Measurements from ENCODE around the gene HSFX4. TPM values are rescaled to one million over a fixed set of nuclear protein-coding genes. Genes with fewer than 3 reads are reported as not detected.
A peak's percentile ranks its signal among the peaks of the same experiment; 100 is the strongest.
"Not testable (repeated sequence)": the region's sequence is repeated elsewhere in the genome, so short reads cannot be mapped to it uniquely, and the experiment has no call there.

The HSFX4 gene, protein sequence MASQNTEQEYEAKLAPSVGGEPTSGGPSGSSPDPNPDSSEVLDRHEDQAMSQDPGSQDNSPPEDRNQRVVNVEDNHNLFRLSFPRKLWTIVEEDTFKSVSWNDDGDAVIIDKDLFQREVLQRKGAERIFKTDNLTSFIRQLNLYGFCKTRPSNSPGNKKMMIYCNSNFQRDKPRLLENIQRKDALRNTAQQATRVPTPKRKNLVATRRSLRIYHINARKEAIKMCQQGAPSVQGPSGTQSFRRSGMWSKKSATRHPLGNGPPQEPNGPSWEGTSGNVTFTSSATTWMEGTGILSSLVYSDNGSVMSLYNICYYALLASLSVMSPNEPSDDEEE
- total RNA-seq = not detected in 2 replicates

DNA sequence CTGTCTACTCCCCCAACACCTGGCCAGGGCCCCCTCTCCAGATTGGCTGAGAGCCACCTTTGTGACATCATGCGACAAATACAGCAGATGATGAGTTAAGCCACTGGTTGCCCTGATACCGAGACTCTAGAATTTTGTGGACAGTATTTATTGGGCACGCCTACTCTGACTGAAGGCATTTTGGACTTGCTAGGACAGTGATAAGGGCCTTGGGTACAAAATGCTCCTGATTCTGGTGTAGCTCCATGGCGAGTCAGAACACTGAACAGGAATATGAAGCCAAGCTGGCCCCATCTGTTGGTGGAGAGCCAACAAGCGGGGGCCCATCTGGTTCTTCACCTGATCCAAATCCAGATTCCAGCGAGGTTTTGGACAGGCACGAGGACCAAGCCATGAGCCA is at the start of gene HSFX4:
HSFX4 (plus strand) TSS at position 174 of the 400 bp plus-strand sequence; CDS start at position 246, 72 bp downstream.
- not testable (repeated sequence) for DNase-seq

GRCh38 chrX:149881081-149881711 is 48.2 kb upstream of the HSFX4 start, which contains the start of gene MAGEA8:
MAGEA8 (plus strand) TSS chrX:149881183; CDS start chrX:149884273, 3,090 bp downstream.
- no peak for DNase-seq

GRCh38 chrX:149890828-149891227 is 38.5 kb upstream of the HSFX4 start:
- not testable (repeated sequence) for DNase-seq

- DNase-seq = no peak
Observed at GRCh38 chrX:149898554-149898953, 30.8 kb upstream of the HSFX4 start.

- peak; percentile 0 for DNase-seq
Observed at GRCh38 chrX:149903889-149904748, 25.3 kb upstream of the HSFX4 start.

DNA sequence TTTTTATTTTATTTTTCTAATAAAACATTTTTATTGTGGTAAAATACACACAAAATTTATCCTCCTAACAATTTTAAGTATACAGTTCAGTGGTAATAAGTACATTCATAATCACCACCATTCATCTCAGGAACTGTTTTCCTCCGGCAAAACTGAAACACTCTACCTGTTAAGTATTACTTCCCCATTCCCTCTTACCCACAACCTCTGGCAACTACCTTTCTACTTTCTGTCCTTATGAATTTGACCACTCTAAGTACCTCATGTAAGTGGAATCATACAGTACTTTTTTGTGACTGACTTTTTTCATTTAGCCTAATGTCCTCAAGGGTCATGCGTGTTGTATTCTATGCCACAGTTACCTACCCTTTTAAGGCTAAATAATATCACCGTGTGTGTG is 21.1 kb upstream of the HSFX4 start:
- DNase-seq = no peak

GRCh38 chrX:149908727-149909126 is 20.6 kb upstream of the HSFX4 start:
- no peak for DNase-seq

GRCh38 chrX:149909324-149910177 is 19.8 kb upstream of the HSFX4 start:
- DNase-seq = no peak

DNA sequence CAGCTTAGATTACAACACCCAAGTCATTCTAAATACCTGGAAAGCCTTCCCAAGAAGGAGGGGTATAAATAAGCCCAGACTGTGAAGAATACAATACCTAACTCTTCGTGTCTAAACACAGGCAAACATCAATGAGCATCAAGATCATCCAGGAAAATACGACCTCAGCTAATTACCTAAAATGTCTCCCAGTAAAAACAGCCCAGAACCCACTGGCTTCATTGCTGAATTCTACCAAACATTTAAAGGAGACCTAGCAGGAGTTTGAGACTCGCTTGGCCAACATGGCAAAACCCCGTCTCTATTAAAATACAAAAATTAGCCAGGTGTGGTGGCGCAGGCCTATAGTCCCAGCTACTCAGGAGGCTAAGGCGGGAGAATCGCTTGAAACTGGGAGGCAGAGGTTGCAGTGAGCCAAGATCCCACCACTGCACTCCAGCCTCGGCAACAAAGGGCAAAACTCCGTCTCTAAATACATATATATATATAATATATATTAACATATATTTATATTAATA is 19.1 kb upstream of the HSFX4 start:
- no peak for DNase-seq

DNA sequence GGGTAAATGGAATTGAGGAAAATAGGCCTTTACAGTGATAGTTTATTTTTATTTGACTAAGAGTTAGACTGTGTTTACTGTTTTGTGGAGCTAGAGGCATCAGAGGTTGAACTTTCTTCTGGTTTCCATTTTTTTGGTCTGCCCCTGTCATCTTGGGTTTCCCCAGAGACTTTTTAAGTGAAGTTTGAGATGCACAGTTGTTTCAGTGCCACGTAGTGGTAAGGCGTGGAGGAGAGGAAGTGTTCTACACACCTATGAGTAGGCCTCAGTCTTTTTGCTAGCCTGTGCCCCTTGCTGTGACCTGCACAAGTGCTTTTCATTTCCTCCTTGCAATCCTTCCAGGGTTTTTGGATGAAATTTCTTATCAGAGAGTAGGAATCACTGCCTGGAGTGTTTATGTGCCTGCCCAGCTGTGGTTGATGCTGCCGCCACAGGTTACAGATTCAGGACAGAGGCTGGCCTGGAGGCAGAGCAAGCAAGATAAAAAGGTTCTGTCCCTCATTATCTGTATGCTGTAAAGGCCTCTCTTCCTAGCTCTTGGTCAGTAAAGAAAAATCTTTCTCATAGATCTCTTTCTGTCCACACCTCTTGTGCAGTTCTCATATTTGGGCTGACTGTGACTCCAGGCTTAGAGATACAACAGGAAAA is 12.5 kb upstream of the HSFX4 start:
- no peak for DNase-seq

DNA sequence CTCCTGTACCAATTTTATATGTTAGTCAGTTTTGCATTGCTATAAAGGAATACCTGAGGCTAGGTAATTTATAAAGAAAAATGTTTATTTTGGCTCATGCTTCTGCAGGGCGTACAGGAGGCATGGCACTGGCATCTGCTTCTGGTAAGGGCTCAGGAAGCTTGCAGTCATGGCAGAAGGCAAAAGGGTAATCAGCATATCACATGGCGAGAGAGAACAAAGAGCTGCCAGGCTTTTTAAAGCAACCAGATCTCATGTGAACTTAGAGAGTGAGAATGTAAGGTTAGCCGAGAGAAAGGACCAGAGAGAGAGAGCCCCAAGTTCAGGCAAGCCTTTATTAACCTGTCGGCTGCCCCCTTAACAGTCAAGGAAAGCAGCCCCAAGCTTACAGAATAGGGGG is 5.5 kb upstream of the HSFX4 start:
- not testable (repeated sequence) for DNase-seq

DNA sequence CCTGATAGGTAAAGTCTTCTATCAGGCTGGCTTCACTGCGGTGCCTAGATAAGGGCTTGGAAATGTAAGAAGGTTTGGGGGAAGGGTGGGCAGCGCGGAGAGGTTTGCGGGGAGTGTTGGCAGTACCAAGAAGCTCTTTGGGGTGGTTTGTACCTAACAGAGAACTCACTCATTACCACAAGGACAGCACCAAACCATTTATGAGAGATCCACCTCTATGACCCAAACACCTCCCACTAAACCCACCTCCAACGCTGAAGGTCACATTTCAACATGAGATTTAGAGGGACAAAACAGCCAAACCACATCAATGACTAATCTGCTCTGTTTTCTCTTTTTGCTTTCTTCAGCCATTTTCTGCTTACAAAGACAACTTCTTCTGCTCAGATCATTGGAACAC is 4.9 kb upstream of the HSFX4 start:
- DNase-seq = not testable (repeated sequence)

DNA sequence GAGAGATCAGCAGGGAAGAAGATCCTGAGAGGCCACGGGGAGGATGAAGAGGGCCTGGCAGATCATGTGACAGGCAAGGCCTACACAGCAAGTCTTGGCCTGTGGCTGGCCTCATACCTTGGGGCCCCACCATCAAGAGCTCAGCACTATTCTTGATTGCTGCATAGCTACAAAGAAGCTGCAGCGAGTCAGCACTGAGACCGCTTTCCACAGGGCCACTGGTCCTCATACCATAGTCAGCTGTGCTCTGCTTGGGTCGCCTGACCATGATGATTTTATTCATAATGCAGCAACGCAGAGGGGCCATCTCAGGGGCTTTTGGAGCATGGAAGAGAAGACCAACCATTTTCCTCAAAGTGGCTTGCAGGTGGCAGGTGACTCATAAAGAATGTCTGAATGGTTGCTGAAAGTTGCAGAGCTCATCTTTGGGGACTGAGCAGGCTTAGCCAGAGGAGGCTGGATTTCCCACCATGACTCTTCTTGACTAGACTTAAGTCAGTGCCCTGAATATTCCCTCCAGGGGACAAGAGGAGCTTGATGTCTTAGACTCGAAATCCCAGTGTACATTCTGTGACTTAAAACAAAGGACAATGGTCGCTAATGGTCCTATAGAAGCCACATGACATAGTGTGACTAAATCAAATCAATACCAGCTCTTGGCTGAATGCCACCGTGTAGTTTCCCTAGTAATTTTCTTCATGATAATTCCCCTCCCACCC is 2.0 kb upstream of the HSFX4 start:
- DNase-seq = not testable (repeated sequence)

DNA sequence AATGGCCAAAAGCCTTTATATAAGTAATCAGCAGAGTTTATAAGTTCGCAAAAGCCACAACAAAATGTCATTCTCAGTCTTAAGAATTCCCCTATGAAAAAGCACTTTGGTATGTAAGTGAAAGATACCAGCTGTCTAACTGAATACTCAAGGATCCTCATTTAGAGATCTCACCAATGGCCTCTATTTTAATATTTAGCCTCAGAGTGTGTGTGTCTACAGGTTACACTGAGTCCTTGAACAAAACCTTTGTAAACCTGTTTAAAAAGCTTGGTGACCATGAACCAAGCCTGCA is 1.5 kb upstream of the HSFX4 start:
- DNase-seq = not testable (repeated sequence)

DNA sequence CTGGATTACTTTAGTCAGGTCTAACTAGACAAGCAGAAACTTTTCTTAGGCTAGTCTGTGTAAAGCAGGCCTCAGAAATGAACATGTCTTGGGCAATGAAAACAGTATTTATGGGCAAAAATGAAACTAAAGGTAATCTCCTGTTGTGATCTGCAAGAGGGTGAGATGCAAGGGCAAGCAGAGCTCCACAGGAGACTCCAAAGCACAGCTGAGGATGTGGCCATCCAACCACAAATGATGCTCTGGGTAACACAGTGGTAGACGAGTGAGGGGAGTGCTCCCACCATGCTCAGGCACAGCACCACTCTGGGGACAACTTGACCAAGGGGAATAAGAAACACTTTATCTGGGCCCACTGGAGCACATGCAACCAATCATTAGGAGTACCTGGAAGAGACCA is 738 bp upstream of the HSFX4 start:
- DNase-seq = not testable (repeated sequence)

GRCh38 chrX:149931355-149931754 is 2.0 kb downstream of the HSFX4 start:
- not testable (repeated sequence) for DNase-seq

DNA sequence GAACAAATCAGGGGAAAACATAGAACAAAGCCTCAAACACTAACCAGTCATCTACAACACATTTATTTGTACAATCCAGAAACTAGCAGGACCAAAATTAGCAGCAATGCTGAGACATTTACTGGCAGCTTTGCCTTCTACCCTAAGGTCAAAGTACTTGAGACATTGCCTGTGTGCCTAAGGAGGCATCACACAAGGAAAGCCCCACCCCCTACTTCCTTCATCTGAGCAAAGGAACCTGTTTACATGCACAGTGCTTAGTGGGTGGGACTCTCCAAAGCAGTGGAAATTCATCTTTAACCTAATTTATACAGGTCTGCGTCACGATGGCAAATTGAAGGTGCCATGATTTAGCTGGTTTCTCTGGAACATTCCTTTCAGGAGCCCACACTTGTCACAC is 2.8 kb downstream of the HSFX4 start:
- DNase-seq = not testable (repeated sequence)

GRCh38 chrX:149932970-149933369 is 3.6 kb downstream of the HSFX4 start:
- DNase-seq = not testable (repeated sequence)

DNA sequence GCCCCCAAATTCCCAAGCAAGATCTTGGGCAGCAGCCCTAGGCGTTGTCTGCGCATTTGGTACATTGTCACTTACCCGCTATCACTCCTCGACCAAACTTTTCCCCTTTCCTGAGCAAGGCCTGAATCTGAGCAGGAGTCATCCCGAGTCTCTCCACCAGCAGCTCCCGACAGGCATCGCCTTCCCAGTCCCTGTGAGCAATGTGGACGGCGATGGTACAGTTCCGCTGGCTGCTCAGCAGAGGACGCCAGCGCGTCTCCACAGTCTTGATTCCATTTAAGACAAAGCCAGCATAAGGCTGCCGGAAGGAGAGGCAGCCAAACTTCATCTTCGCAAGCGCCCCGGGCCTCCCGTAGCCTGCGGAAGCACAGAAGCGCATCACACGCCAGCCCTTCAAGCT is 4.2 kb downstream of the HSFX4 start:
- not testable (repeated sequence) for DNase-seq

- DNase-seq = not testable (repeated sequence)
Observed at GRCh38 chrX:149937328-149937727, 8.0 kb downstream of the HSFX4 start.
